SK-N-SH treated with all-trans-retinoic acid at 6 μM for 48 hours (cell line): Measurements from ENCODE around the gene ZNF236.

ENCODE experiments used
- ATAC-seq: fragments of 200-7000 bp; cut with Tn5 transposase; 3 replicates; pipeline ENCODE4 v1.9.1; 2020; ENCODE audit warnings: mild to moderate bottlenecking, moderate library complexity
- ARNTL ChIP-seq: fragments of 450-650 bp; formaldehyde crosslinking; IDR thresholded peaks from 2 replicates; pipeline ENCODE4 v1.5.0; 2020; ENCODE audit warnings: low read depth, mild to moderate bottlenecking, moderate library complexity, borderline replicate concordance
- BACH2 ChIP-seq: fragments of 250-450 bp; sonication (Bioruptor Pico); IDR thresholded peaks from 2 replicates; pipeline ENCODE4 v1.9.0; 2021; ENCODE audit warnings: mild to moderate bottlenecking, borderline replicate concordance
- CREB5 ChIP-seq: fragments of 250-450 bp; sonication (Bioruptor Pico); IDR thresholded peaks from 2 replicates; pipeline ENCODE4 v1.5.1; 2020; ENCODE audit warnings: low read depth, mild to moderate bottlenecking, moderate library complexity
- CSDC2 ChIP-seq: fragments of 250-450 bp; sonication (Bioruptor Pico); IDR thresholded peaks from 2 replicates; pipeline ENCODE4 v1.5.0; 2020; ENCODE audit warnings: mild to moderate bottlenecking, moderate library complexity
- GLIS3 ChIP-seq: fragments of 250-450 bp; sonication (Bioruptor Pico); IDR thresholded peaks from 2 replicates; pipeline ENCODE4 v1.5.0; 2020; ENCODE audit warnings: mild to moderate bottlenecking, moderate library complexity
- ISL1 ChIP-seq: fragments of 250-450 bp; sonication (Bioruptor Pico); IDR thresholded peaks from 2 replicates; pipeline ENCODE4 v2.1.2; 2022; ENCODE audit warnings: mild to moderate bottlenecking, moderate library complexity
- OSR1 ChIP-seq: fragments of 250-450 bp; sonication (Bioruptor Pico); IDR thresholded peaks from 2 replicates; pipeline ENCODE4 v1.8.0; 2022; ENCODE audit warnings: moderate library complexity, mild to moderate bottlenecking, inconsistent platforms
- POU6F1 ChIP-seq: fragments of 250-450 bp; sonication (Bioruptor Pico); IDR thresholded peaks from 2 replicates; pipeline ENCODE4 v1.8.0; 2021; ENCODE audit warnings: low read depth, mild to moderate bottlenecking, moderate library complexity, borderline replicate concordance
- PPARA ChIP-seq: fragments of 250-450 bp; sonication (Bioruptor Pico); IDR thresholded peaks from 2 replicates; pipeline ENCODE4 v1.5.0; 2020; ENCODE audit warnings: mild to moderate bottlenecking, borderline replicate concordance
- RARB ChIP-seq: fragments of 250-450 bp; sonication (Bioruptor Pico); IDR thresholded peaks from 2 replicates; pipeline ENCODE4 v1.8.0; 2021; ENCODE audit warnings: mild to moderate bottlenecking, moderate library complexity
- SNAI2 ChIP-seq: fragments of 250-450 bp; sonication (Bioruptor Pico); IDR thresholded peaks from 2 replicates; pipeline ENCODE4 v1.5.0; 2020; ENCODE audit warnings: mild to moderate bottlenecking, moderate library complexity
- TCF4 ChIP-seq: fragments of 250-450 bp; sonication (Bioruptor Pico); IDR thresholded peaks from 2 replicates; pipeline ENCODE4 v1.8.0; 2021; ENCODE audit warnings: mild to moderate bottlenecking, moderate library complexity, borderline replicate concordance
- TOX ChIP-seq: fragments of 250-450 bp; sonication (Bioruptor Pico); IDR thresholded peaks from 2 replicates; pipeline ENCODE4 v1.8.0; 2021; ENCODE audit warnings: mild to moderate bottlenecking, moderate library complexity, borderline replicate concordance
- ZC3H10 ChIP-seq: fragments of 250-450 bp; sonication (Bioruptor Pico); IDR thresholded peaks from 2 replicates; pipeline ENCODE4 v1.5.1; 2021; ENCODE audit warnings: mild to moderate bottlenecking, moderate library complexity
- ZFP3 ChIP-seq: fragments of 250-450 bp; sonication (Bioruptor Pico); IDR thresholded peaks from 2 replicates; pipeline ENCODE4 v1.5.0; 2020; ENCODE audit warnings: mild to moderate bottlenecking, moderate library complexity
- ZFP30 ChIP-seq: fragments of 450-650 bp; formaldehyde crosslinking; IDR thresholded peaks from 2 replicates; pipeline ENCODE4 v1.5.0; 2022; ENCODE audit warnings: mild to moderate bottlenecking, moderate library complexity
- ZNF565 ChIP-seq: fragments of 450-650 bp; formaldehyde crosslinking; conservative IDR thresholded peaks from 2 replicates; pipeline ENCODE4 v1.5.0; 2020; ENCODE audit warnings: low read depth, mild to moderate bottlenecking, moderate library complexity
- ZNF70 ChIP-seq: fragments of 450-650 bp; formaldehyde crosslinking; IDR thresholded peaks from 2 replicates; pipeline ENCODE4 v1.5.0; 2020; ENCODE audit warnings: mild to moderate bottlenecking, moderate library complexity
- ZNF8 ChIP-seq: fragments of 450-650 bp; formaldehyde crosslinking; IDR thresholded peaks from 2 replicates; pipeline ENCODE4 v1.5.0; 2020; ENCODE audit warnings: mild to moderate bottlenecking, moderate library complexity
- TF ChIP-seq, protein P1 (sequence below): fragments of 250-450 bp; sonication (Bioruptor Pico); IDR thresholded peaks from 2 replicates; pipeline ENCODE4 v1.5.1; 2021; ENCODE audit warnings: mild to moderate bottlenecking, moderate library complexity
- TF ChIP-seq, protein P2 (sequence below): fragments of 250-450 bp; sonication (Bioruptor Pico); IDR thresholded peaks from 2 replicates; pipeline ENCODE4 v1.5.0; 2020; ENCODE audit warnings: mild to moderate bottlenecking, moderate library complexity
- TF ChIP-seq, protein P3 (sequence below): fragments of 250-450 bp; sonication (Bioruptor Pico); IDR thresholded peaks from 2 replicates; pipeline ENCODE4 v1.8.0; 2020; ENCODE audit warnings: mild to moderate bottlenecking, moderate library complexity, borderline replicate concordance

ZNF236 gene

DNA sequence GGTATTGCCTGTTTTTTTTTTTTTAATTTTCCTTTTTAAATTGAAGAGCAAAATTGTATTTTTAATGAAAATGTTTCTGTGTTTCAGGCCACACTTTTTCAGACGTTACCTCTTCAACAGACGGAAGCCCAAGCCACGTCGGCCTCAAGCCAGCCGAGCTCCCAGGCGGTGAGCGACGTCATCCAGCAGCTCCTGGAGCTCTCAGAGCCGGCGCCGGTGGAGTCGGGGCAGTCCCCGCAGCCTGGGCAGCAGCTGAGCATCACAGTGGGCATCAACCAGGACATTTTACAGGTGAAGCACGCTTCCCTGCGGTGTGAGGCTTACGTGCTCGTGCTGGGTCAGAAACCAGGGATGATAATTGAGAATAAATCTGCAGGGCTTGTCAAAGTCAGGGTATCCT, 57.7 kb downstream of the ZNF236 start:
- TF ChIP-seq ARNTL, result no peak
- no peak for TF ChIP-seq TCF4 (CRISPR knock-in tag)
- TF ChIP-seq RARB, result no peak
- no peak for TF ChIP-seq GLIS3 (CRISPR knock-in tag)
- no peak for TF ChIP-seq ZFP30 (CRISPR knock-in tag)
- TF ChIP-seq, protein P1, sequence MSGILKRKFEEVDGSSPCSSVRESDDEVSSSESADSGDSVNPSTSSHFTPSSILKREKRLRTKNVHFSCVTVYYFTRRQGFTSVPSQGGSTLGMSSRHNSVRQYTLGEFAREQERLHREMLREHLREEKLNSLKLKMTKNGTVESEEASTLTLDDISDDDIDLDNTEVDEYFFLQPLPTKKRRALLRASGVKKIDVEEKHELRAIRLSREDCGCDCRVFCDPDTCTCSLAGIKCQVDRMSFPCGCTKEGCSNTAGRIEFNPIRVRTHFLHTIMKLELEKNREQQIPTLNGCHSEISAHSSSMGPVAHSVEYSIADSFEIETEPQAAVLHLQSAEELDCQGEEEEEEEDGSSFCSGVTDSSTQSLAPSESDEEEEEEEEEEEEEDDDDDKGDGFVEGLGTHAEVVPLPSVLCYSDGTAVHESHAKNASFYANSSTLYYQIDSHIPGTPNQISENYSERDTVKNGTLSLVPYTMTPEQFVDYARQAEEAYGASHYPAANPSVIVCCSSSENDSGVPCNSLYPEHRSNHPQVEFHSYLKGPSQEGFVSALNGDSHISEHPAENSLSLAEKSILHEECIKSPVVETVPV (CRISPR knock-in tag), result no peak
- TF ChIP-seq ZC3H10 (CRISPR knock-in tag), result no peak
- no peak for TF ChIP-seq SNAI2 (CRISPR knock-in tag)
- no peak for ATAC-seq

DNA sequence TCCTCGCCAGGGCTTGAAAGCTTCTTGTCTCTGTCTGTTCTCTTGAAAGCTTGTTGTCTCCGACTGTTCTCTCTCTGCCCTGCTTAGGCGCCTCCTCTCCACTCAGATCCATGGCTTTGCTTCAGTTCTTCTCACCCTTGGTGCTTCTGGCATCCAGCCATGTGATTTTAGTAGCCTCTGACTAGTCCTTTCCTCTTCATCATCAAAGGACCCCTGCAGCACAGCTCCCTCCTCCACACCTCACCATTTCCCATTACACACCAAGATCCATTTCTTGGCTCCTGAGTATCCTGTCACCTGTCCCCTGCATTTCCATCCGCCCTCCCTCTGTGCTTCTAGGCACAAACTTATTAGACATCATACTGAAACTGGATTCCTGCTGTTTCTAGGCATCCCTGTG, 59.4 kb downstream of the ZNF236 start:
- ATAC-seq, result no peak
- TF ChIP-seq ZNF70 (CRISPR knock-in tag) (no peak), ZNF565 (CRISPR knock-in tag) (no peak), PPARA (CRISPR knock-in tag) (no peak)

DNA sequence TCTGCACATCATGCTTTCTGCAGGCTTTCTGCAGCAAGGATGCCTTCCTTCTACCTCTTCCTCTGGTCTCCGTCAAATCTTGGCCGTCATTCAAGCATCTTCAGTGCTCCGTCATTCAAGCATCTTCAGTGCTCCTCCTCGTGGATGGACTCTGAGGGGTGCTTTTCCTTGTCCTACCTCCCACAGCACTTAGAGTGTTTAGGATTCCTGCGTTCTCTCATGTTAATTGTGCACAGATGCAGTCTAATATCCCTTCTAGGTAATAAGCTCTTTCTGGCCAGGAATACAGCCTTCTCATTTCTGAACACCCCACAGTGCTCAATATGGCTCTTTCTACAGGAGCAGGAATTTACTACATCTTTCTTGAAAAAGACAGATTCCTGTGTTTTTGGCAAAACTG, 59.8 kb downstream of the ZNF236 start:
- no peak for ATAC-seq
- TF ChIP-seq ZC3H10 (CRISPR knock-in tag) (no peak), ZNF565 (CRISPR knock-in tag) (no peak), ARNTL (no peak), CREB5 (CRISPR knock-in tag) (no peak), ZNF8 (no peak), BACH2 (CRISPR knock-in tag) (no peak), ZFP3 (CRISPR knock-in tag) (no peak), TCF4 (CRISPR knock-in tag) (no peak), CSDC2 (CRISPR knock-in tag) (no peak), ISL1 (CRISPR knock-in tag) (no peak), ZFP30 (CRISPR knock-in tag) (no peak), OSR1 (CRISPR knock-in tag) (no peak), ZNF70 (CRISPR knock-in tag) (no peak), TOX (no peak), POU6F1 (no peak), SNAI2 (CRISPR knock-in tag) (no peak), GLIS3 (CRISPR knock-in tag) (no peak)
- TF ChIP-seq, protein P2, sequence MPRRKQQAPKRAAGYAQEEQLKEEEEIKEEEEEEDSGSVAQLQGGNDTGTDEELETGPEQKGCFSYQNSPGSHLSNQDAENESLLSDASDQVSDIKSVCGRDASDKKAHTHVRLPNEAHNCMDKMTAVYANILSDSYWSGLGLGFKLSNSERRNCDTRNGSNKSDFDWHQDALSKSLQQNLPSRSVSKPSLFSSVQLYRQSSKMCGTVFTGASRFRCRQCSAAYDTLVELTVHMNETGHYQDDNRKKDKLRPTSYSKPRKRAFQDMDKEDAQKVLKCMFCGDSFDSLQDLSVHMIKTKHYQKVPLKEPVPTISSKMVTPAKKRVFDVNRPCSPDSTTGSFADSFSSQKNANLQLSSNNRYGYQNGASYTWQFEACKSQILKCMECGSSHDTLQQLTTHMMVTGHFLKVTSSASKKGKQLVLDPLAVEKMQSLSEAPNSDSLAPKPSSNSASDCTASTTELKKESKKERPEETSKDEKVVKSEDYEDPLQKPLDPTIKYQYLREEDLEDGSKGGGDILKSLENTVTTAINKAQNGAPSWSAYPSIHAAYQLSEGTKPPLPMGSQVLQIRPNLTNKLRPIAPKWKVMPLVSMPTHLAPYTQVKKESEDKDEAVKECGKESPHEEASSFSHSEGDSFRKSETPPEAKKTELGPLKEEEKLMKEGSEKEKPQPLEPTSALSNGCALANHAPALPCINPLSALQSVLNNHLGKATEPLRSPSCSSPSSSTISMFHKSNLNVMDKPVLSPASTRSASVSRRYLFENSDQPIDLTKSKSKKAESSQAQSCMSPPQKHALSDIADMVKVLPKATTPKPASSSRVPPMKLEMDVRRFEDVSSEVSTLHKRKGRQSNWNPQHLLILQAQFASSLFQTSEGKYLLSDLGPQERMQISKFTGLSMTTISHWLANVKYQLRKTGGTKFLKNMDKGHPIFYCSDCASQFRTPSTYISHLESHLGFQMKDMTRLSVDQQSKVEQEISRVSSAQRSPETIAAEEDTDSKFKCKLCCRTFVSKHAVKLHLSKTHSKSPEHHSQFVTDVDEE (CRISPR knock-in tag), result no peak
- TF ChIP-seq, protein P3, sequence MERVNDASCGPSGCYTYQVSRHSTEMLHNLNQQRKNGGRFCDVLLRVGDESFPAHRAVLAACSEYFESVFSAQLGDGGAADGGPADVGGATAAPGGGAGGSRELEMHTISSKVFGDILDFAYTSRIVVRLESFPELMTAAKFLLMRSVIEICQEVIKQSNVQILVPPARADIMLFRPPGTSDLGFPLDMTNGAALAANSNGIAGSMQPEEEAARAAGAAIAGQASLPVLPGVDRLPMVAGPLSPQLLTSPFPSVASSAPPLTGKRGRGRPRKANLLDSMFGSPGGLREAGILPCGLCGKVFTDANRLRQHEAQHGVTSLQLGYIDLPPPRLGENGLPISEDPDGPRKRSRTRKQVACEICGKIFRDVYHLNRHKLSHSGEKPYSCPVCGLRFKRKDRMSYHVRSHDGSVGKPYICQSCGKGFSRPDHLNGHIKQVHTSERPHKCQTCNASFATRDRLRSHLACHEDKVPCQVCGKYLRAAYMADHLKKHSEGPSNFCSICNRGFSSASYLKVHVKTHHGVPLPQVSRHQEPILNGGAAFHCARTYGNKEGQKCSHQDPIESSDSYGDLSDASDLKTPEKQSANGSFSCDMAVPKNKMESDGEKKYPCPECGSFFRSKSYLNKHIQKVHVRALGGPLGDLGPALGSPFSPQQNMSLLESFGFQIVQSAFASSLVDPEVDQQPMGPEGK (CRISPR knock-in tag), result no peak
